ENCODE data around the gene CDK7.

- TF ChIP-seq CTCF (tag by site-specific recombination; IDR thresholded peaks at IDR 0.05) (no peak), SETDB1 (IDR thresholded peaks at IDR 0.05; ENCODE audit: insufficient read length, low read length) (no peak), ZNF747 (tag by site-specific recombination; IDR thresholded peaks at IDR 0.05) (no peak), ZNF23 (tag by site-specific recombination; IDR thresholded peaks at IDR 0.05; ENCODE audit: borderline replicate concordance) (no peak), ZNF561 (tag by site-specific recombination; IDR thresholded peaks at IDR 0.05; ENCODE audit: borderline replicate concordance) (no peak)
These were observed 64.9 kb downstream of the CDK7 start for GRCh38 chr5:69299625-69300024.

Data from HEK293 (cell line).